Natural killer cell (primary cell): ENCODE data around the gene CASTOR1. TPM values are rescaled to one million over a fixed set of nuclear protein-coding genes. Genes with fewer than 3 reads are reported as not detected.

Experiments used
- ATAC-seq, 3 donors: fragments of 150-1000 bp in 2 of 3; fragments of 200-7000 bp in 1 of 3; cut with Tn5 transposase; 1 replicate in 1 of 3; 2 replicates in 2 of 3; pipeline ENCODE4 v1.10.0; 2021; ENCODE audit warnings: mild to moderate bottlenecking in 2 of 3, moderate library complexity in 2 of 3
- DNase-seq, 2 donors: peaks; one replicate each; pipeline versions ENCODE4 v3.0.0 to v3.0.0-alpha.2; 2013 to 2021; ENCODE audit warnings: mixed read lengths in 1 of 2
- H3K27ac ChIP-seq: one replicate; pipeline ENCODE4 v1.5.1; 2013; ENCODE audit warnings: mild to moderate bottlenecking, low read length
- H3K27me3 ChIP-seq: one replicate; pipeline ENCODE4 v1.6.1; 2013; ENCODE audit warnings: low read length; ENCODE audit not compliant: control insufficient read depth, insufficient read depth
- H3K36me3 ChIP-seq: one replicate; pipeline ENCODE4 v1.6.1; 2013; ENCODE audit warnings: low read length; ENCODE audit not compliant: control insufficient read depth, insufficient read depth
- H3K4me1 ChIP-seq: one replicate; pipeline ENCODE4 v1.6.1; 2013; ENCODE audit warnings: low read length; ENCODE audit not compliant: control insufficient read depth, insufficient read depth
- H3K4me3 ChIP-seq: one replicate; pipeline ENCODE4 v1.5.1; 2013; ENCODE audit warnings: low read length
- H3K9me3 ChIP-seq: one replicate; pipeline ENCODE4 v1.6.1; 2013; ENCODE audit warnings: low read length; ENCODE audit not compliant: control insufficient read depth, insufficient read depth
- H3K27ac Mint-ChIP-seq, 2 donors: one replicate each; pipeline ENCODE4 v1.8.0; 2022; ENCODE audit warnings: mild to moderate bottlenecking in 2 of 2, mixed read lengths in 2 of 2, moderate library complexity in 1 of 2
- H3K27me3 Mint-ChIP-seq, 2 donors: one replicate each; pipeline ENCODE4 v1.8.0; 2022; ENCODE audit warnings: low read depth in 2 of 2, mixed read lengths in 2 of 2
- H3K36me3 Mint-ChIP-seq: one replicate; pipeline ENCODE4 v1.8.0; 2022; ENCODE audit warnings: mixed read lengths
- H3K4me1 Mint-ChIP-seq, 2 donors: one replicate each; pipeline ENCODE4 v1.8.0; 2022; ENCODE audit warnings: mixed read lengths in 2 of 2
- H3K4me3 Mint-ChIP-seq: one replicate; pipeline ENCODE4 v1.8.0; 2022; ENCODE audit warnings: mild to moderate bottlenecking, moderate library complexity, mixed read lengths
- H3K9me3 Mint-ChIP-seq, 2 donors: one replicate each; pipeline ENCODE4 v1.8.0; 2022; ENCODE audit warnings: mixed read lengths in 2 of 2
- CTCF ChIP-seq: fragments of 200-600 bp; IDR thresholded peaks from one replicate; pipeline ENCODE4 v1.8.0; 2022; ENCODE audit warnings: antibody characterized with exemption
- WGBS: methylation state at CpG from one replicate; pipeline ENCODE4 v1.1.7; 2013; ENCODE audit warnings: missing lambda C conversion rate; ENCODE audit not compliant: insufficient coverage; 5-methylcytosine and 5-hydroxymethylcytosine counted together
- intact Hi-C: fragments of 100-400 bp; cut with micrococcal nuclease; formaldehyde crosslinking; loops from one replicate; pipeline ENCODE4 v1.14.2; 2022
- total RNA-seq, 4 donors: library from RNA; stranded (reverse); fragments of 120-200 nt in 1 of 4; gene quantifications; one replicate each; pipeline versions ENCODE4 v1.2.3 to v1.2.4, GENCODE V29; 2013 to 2022

CASTOR1 gene
- total RNA-seq, 3 donors from 2014 or later (not counting 1 experiment from before 2014, with no cell fraction given) = 7.0 to 11.9 (median 8.8) TPM

- ATAC-seq (no peak), DNase-seq (no peak)
- Histone ChIP-seq H3K4me3 (no peak overlapping the region), H3K27me3 (peaks cover 11% of the 10 kb centered on the region), H3K36me3 (no peaks in the 10 kb centered on the region), H3K4me1 (peaks cover 85% of the 10 kb centered on the region), H3K9me3 (no peaks in the 10 kb centered on the region), H3K27ac (no peak overlapping the region)
- 94% methylated on average over 26 of the region's 27 CpGs for WGBS
- peaks cover 21 to 46% of the 10 kb centered on the region in 2 donors for H3K4me1 Mint-ChIP-seq
- no peaks in the 10 kb centered on the region for H3K9me3 Mint-ChIP-seq
- H3K27ac Mint-ChIP-seq = peak overlapping the region in 1 of 2 donors; percentile 9
- peaks cover 31 to 36% of the 10 kb centered on the region in 2 donors for H3K27me3 Mint-ChIP-seq
- TF ChIP-seq CTCF = no peak
- no peak overlapping the region for H3K4me3 Mint-ChIP-seq
- intact Hi-C loops = loop anchor here (5.0 kb wide), 1 partner anchor 38 kb away; the partner anchor contains the start of gene CASTOR1
- H3K36me3 Mint-ChIP-seq = no peaks in the 10 kb centered on the region
These were observed 40.0 kb downstream of the CASTOR1 start for GRCh38 chr22:30249049-30250038.

- peaks cover 21 to 46% of the 10 kb centered on the region in 2 donors for H3K4me1 Mint-ChIP-seq
These were observed 40.8 kb downstream of the CASTOR1 start for GRCh38 chr22:30248484-30248883.

GRCh38 chr22:30247974-30248373 lies 41.3 kb downstream of the CASTOR1 start:
- H3K27ac Mint-ChIP-seq = peak overlapping the region in 1 of 2 donors; percentile 9
- no peaks in the 10 kb centered on the region for H3K9me3 ChIP-seq
- intact Hi-C loops = loop anchor here (5.0 kb wide), 1 partner anchor 39 kb away; the partner anchor contains the start of gene CASTOR1
- H3K9me3 Mint-ChIP-seq = no peaks in the 10 kb centered on the region
- ATAC-seq (no peak), DNase-seq (no peak)
- H3K4me3 ChIP-seq = no peak overlapping the region
- peaks cover 31 to 39% of the 10 kb centered on the region in 2 donors for H3K27me3 Mint-ChIP-seq
- H3K27me3 ChIP-seq = peaks cover 11% of the 10 kb centered on the region
- peak overlapping the region; percentile 25 for H3K4me3 Mint-ChIP-seq
- H3K4me1 ChIP-seq = peaks cover 75% of the 10 kb centered on the region
- no peak overlapping the region for H3K27ac ChIP-seq
- no peaks in the 10 kb centered on the region for H3K36me3 Mint-ChIP-seq
- 38% methylated on average over 12 of the region's 12 CpGs for WGBS
- no peak for TF ChIP-seq CTCF
- H3K36me3 ChIP-seq = no peaks in the 10 kb centered on the region
- peaks cover 21 to 43% of the 10 kb centered on the region in 2 donors for H3K4me1 Mint-ChIP-seq

More at GRCh38 chr22:30248484-30248883, 40.8 kb downstream of the CASTOR1 start:
- no peaks in the 10 kb centered on the region for H3K9me3 Mint-ChIP-seq
- H3K27me3 Mint-ChIP-seq = peaks cover 31 to 39% of the 10 kb centered on the region in 2 donors
- no peak for DNase-seq
- Histone ChIP-seq H3K4me1 (peaks cover 80% of the 10 kb centered on the region), H3K27ac (no peak overlapping the region), H3K9me3 (no peaks in the 10 kb centered on the region), H3K27me3 (peaks cover 11% of the 10 kb centered on the region), H3K4me3 (no peak overlapping the region), H3K36me3 (no peaks in the 10 kb centered on the region)
- H3K27ac Mint-ChIP-seq = peak overlapping the region in 1 of 2 donors; percentile 9
- no peaks in the 10 kb centered on the region for H3K36me3 Mint-ChIP-seq
- H3K4me3 Mint-ChIP-seq = peak overlapping the region; percentile 25
- 71% methylated on average over 6 of the region's 6 CpGs for WGBS
- intact Hi-C loops = loop anchor here (5.0 kb wide), 1 partner anchor 39 kb away; the partner anchor contains the start of gene CASTOR1
- ATAC-seq = no peak
- TF ChIP-seq CTCF = no peak
